ENCODE results near the gene PYROXD2. TPM values are rescaled to one million over a fixed set of nuclear protein-coding genes. Genes with fewer than 3 reads are reported as not detected.

Gene PYROXD2
- total and polyA plus RNA-seq, 10 of the 15 experiments (the other 5 are each of a cell fraction or from before 2014, with no cell fraction given): 4.8 to 15.8 (median 11.1) TPM

DNA sequence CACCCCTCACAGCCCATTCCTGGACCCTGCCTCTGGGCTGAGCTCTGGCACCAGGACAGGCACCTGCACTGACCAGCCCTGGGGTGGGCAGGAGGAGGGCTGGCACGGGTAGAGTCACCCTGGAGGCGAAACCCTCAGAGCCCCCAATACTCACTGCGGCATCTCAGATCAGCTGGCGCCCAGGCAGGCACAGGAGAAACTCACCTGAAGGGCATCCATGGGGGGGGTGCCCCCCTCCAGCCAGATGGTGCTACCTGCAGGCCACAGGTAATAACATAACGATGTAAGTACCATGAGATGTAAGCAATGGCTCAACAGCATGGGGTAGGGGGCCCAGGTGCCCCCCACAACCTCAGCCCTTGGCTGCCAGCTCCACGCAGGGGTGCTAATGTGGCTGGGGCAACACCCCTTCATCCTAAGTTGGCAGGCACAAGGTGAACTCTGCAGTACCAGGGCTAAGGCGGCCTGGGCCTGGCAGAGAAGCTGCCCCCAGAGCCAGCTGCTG, 12.1 kb upstream of the PYROXD2 start:
- Histone ChIP-seq H3K36me3 (ENCODE audit: control insufficient read depth in 2 of 2, insufficient read depth in 2 of 2, low read length in 1 of 2) (peaks cover 21 to 25% of the 10 kb centered on the region in 2 experiments), H3K9ac (ENCODE audit: control insufficient read depth, insufficient read depth, low read length) (no peak overlapping the region), H4K20me1 (ENCODE audit: control insufficient read depth, insufficient read depth) (no peaks in the 10 kb centered on the region), H3K27ac (ENCODE audit: control insufficient read depth, insufficient read depth) (no peak overlapping the region), H2AFZ (ENCODE audit: control insufficient read depth, low read depth, low read length) (no peak overlapping the region), H3K4me1 (ENCODE audit: control insufficient read depth, insufficient read depth, low read length) (no peaks in the 10 kb centered on the region), H3K27me3 (replicated peaks in 1 of 2; ENCODE audit: control insufficient read depth in 2 of 2, insufficient read depth in 2 of 2, low read length in 1 of 2) (no peaks in the 10 kb centered on the region), H3K4me3 (no peak overlapping the region), H3K4me2 (ENCODE audit: control insufficient read depth, insufficient read depth) (no peak overlapping the region), H3K9me3 (replicated peaks; ENCODE audit: control insufficient read depth, insufficient read depth, low read length) (no peaks in the 10 kb centered on the region), H3K79me2 (ENCODE audit: control insufficient read depth, insufficient read depth, low read length) (no peaks in the 10 kb centered on the region)
- no TSS peak for BruUV-seq (replicated peaks)
- POLR2A ChIA-PET: no interaction called here
- SMC1A ChIA-PET (ENCODE audit: uncharacterized antibody, unreplicated experiment): no interaction called here
- TF ChIP-seq, protein P1, sequence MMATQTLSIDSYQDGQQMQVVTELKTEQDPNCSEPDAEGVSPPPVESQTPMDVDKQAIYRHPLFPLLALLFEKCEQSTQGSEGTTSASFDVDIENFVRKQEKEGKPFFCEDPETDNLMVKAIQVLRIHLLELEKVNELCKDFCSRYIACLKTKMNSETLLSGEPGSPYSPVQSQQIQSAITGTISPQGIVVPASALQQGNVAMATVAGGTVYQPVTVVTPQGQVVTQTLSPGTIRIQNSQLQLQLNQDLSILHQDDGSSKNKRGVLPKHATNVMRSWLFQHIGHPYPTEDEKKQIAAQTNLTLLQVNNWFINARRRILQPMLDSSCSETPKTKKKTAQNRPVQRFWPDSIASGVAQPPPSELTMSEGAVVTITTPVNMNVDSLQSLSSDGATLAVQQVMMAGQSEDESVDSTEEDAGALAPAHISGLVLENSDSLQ (IDR thresholded peaks at IDR 0.05): no peak
- TF ChIP-seq NR2C1 (IDR thresholded peaks at IDR 0.05): no peak
- TF ChIP-seq POLR2A (IDR thresholded peaks at IDR 0.05; ENCODE audit: low read depth, low read length): 0 out of 2 replicates have a peak, but pooled peaks have one; percentile 8
- TF ChIP-seq, protein P2, sequence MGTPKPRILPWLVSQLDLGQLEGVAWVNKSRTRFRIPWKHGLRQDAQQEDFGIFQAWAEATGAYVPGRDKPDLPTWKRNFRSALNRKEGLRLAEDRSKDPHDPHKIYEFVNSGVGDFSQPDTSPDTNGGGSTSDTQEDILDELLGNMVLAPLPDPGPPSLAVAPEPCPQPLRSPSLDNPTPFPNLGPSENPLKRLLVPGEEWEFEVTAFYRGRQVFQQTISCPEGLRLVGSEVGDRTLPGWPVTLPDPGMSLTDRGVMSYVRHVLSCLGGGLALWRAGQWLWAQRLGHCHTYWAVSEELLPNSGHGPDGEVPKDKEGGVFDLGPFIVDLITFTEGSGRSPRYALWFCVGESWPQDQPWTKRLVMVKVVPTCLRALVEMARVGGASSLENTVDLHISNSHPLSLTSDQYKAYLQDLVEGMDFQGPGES (IDR thresholded peaks at IDR 0.05): no peak
- FAIRE-seq (no peak), ATAC-seq (no peak), DNase-seq (ENCODE audit: low read depth, low spot score) (no peak)
- intact Hi-C loops (cut with micrococcal nuclease; ENCODE audit: unreplicated experiment) (no loop called here), in situ Hi-C loops (cut with MboI) (no loop called here)
- CTCF ChIA-PET: interaction anchor here (3.0 kb wide), 1 partner anchor 9 kb away, joined by 16 read pairs; no protein-coding TSS in a partner anchor
- RAD21 ChIA-PET (ENCODE audit: unreplicated experiment): interaction anchor here (1.1 kb wide), 1 partner anchor 40 kb away, joined by 4 read pairs; no protein-coding TSS in a partner anchor
- 92% methylated on average over 7 of the region's 7 CpGs for WGBS (ENCODE audit: insufficient coverage, insufficient replicate concordance, low lambda C conversion rate, missing lambda C conversion rate)

All from GM12878 (cell line).